Measurements from ENCODE around the gene SEMA4D. TPM values are rescaled to one million over a fixed set of nuclear protein-coding genes. Genes with fewer than 3 reads are reported as not detected.

The SEMA4D gene
- total RNA-seq, 1 donor from 2014 or later, result 2.8 TPM

GRCh38 chr9:89390578-89391116 is 107.3 kb downstream of the SEMA4D start:
- no peak for DNase-seq (ENCODE audit: low read depth, low spot score)

- DNase-seq (ENCODE audit: low read depth, low spot score), result no peak
Measured at GRCh38 chr9:89390068-89390555, 107.8 kb downstream of the SEMA4D start.

GRCh38 chr9:89388868-89389177 is 109.1 kb downstream of the SEMA4D start:
- DNase-seq (ENCODE audit: low read depth, low spot score), result no peak

- DNase-seq (ENCODE audit: low read depth, low spot score), result no peak
Measured at GRCh38 chr9:89388084-89388867, 109.6 kb downstream of the SEMA4D start.

- no peak for DNase-seq (ENCODE audit: low read depth, low spot score)
Measured at GRCh38 chr9:89387197-89387849, 110.6 kb downstream of the SEMA4D start.

GRCh38 chr9:89386797-89387196 is 111.1 kb downstream of the SEMA4D start:
- no peak for DNase-seq (ENCODE audit: low read depth, low spot score)

- no peak for DNase-seq (ENCODE audit: low read depth, low spot score)
Measured at GRCh38 chr9:89386206-89386605, 111.7 kb downstream of the SEMA4D start.

GRCh38 chr9:89384783-89385182 is 113.1 kb downstream of the SEMA4D start:
- no peak for DNase-seq (ENCODE audit: low read depth, low spot score)

- no peak for DNase-seq (ENCODE audit: low read depth, low spot score)
Measured at GRCh38 chr9:89383721-89384300, 114.1 kb downstream of the SEMA4D start.

GRCh38 chr9:89383030-89383720 is 114.7 kb downstream of the SEMA4D start:
- DNase-seq (ENCODE audit: low read depth, low spot score), result no peak

GRCh38 chr9:89382026-89382986 is 115.6 kb downstream of the SEMA4D start:
- DNase-seq (ENCODE audit: low read depth, low spot score), result no peak

GRCh38 chr9:89381308-89381609 is 116.7 kb downstream of the SEMA4D start:
- DNase-seq (ENCODE audit: low read depth, low spot score), result no peak

- DNase-seq (ENCODE audit: low read depth, low spot score), result no peak
Measured at GRCh38 chr9:89380437-89381307, 117.2 kb downstream of the SEMA4D start.

- no peak for DNase-seq (ENCODE audit: low read depth, low spot score)
Measured at GRCh38 chr9:89379508-89380115, 118.3 kb downstream of the SEMA4D start.

- DNase-seq (ENCODE audit: low read depth, low spot score), result no peak
Measured at GRCh38 chr9:89379031-89379430, 118.9 kb downstream of the SEMA4D start.

- DNase-seq (ENCODE audit: low read depth, low spot score), result no peak
Measured at GRCh38 chr9:89378541-89378940, 119.4 kb downstream of the SEMA4D start.

- no peak for DNase-seq (ENCODE audit: low read depth, low spot score)
Measured at GRCh38 chr9:89377411-89377810, 120.5 kb downstream of the SEMA4D start.

GRCh38 chr9:89376741-89377351 is 121.1 kb downstream of the SEMA4D start:
- no peak for DNase-seq (ENCODE audit: low read depth, low spot score)

- no peak for DNase-seq (ENCODE audit: low read depth, low spot score)
Measured at GRCh38 chr9:89376286-89376685, 121.6 kb downstream of the SEMA4D start.

Measured in pulmonary artery endothelial cell (primary cell).